UCSD-AML1 (cell line): ENCODE measurements around the gene CCNJL.

Source experiments
- DNase-seq: peaks from one replicate; lab custom pipeline; 2025; ENCODE audit not compliant: unreplicated experiment; lab: John Stamatoyannopoulos, UW

CCNJL gene

DNA sequence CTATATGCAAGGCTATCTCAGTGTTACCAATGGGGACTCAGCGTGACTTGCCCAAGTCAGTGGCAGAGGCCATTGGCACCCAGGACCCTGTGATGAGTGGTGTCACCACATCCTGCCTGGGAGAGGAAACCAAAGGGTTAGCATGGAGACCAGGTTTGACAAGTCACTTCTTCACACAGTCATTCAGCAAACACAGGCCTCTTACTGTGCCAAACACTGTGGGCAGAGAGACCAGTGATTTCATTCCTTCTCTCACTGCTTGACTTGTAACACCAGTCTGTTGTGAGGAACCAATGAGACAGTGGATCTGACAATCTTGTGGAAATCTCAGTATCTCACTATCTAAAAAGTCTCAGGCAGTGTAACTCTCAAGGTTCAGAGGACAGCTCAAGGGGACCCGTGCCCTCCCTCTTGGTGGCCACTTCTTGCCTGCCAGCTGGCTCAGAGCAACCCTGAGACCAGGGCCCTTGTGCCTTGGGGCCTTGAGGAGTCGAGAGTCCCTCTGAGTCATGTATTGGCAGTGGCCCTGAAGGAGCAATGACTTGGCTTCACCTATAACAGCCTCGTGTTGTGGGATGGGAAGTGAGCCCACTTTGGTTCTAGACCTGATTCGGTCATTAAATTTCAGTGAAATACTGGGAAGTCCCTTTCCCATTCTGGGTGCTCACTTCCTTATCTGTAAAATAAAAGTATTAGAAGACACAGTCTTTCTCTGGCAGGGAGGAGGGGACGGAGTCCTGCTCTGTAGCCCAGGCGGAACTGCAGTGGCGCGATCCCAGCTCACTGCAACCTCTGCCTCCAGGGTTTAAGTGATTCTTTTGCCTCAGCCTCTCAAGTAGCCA is 81.5 kb downstream of the CCNJL start:
- no peak for DNase-seq

- DNase-seq, result no peak
Observed at GRCh38 chr5:160229190-160229742, 83.1 kb downstream of the CCNJL start, which contains the start of gene FABP6. TSS of gene FABP6 (plus strand) at chr5:160229506. CDS start at chr5:160229558, 52 bp downstream.

DNA sequence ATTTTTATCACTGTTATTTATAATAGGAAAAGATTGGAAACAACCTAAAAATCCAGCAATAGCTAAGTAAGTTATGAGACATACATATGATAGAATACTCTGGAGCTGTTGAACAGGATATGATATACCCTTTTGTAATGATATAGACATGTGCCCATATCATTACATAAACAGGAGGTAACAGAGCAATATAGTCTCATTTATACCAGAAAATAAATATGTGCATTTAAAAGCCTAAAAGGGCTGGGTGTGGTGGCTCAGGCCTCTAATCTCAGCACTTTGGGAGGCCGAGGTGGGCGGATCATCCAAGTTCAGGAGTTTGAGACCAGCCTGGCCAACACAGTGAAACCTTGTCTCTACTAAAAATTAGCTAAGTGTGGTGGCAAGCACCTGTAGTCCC is 85.4 kb downstream of the CCNJL start:
- no peak for DNase-seq

GRCh38 chr5:160221082-160221481 is 91.3 kb downstream of the CCNJL start:
- DNase-seq, result no peak

GRCh38 chr5:160219356-160219755 is 93.0 kb downstream of the CCNJL start:
- DNase-seq, result no peak

DNA sequence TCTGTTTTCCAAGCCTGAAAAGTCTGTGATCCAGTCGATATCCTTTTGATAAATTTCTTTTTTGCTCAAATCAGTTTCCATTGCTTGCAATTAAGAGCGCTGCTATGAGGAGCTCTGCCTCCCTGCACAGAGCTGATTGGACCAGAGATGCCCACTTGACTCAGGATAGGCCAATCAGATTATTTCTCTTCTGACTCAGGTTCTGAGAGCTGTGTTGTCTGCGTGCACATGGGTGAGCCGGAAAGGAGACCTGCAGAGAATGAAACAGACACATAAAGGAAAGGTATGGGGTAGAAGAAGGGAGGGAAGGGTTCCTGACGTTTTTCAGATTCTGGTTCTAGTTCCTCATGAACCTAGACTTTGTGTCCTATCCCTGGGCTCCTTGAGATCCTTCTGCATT is 98.8 kb downstream of the CCNJL start:
- no peak for DNase-seq

DNA sequence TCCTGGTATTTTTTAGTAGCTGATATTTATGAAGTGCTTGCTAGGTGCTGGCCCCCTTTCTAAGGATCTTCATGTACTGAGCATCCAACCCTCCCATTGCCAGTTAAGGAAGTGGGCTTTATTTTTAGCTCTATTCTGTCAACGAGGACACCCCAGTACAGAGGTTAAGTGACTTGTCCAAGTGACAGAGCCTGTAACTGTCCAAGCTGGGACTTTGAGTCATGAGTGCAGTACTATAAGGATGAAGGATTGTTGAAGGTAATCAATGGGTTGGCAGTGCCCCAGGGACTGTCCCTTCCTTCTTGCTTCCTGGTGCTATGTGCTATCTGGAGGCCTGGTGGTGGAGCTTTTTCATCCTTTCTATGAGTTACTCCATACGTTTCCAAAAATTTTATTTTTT is 101.0 kb downstream of the CCNJL start:
- DNase-seq, result no peak

DNA sequence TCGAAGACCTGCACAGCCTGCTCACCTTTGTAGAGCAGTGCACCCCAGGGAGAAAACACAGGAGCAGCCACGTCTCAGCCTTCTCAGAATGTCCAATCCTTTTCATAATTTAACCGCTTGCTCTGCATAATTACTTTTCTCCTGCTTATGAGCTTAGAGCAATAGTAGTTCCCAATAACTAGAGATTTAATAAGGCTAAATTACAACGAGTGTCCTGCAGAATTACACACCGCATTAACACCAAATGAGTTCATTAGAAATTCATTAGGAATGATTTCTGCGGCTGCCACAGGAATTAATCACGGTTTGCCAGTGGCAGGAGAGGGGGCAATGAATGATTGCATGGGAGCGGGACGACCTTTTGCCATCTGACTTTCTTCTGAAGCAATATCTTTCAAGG is 101.8 kb downstream of the CCNJL start:
- DNase-seq, result no peak

DNA sequence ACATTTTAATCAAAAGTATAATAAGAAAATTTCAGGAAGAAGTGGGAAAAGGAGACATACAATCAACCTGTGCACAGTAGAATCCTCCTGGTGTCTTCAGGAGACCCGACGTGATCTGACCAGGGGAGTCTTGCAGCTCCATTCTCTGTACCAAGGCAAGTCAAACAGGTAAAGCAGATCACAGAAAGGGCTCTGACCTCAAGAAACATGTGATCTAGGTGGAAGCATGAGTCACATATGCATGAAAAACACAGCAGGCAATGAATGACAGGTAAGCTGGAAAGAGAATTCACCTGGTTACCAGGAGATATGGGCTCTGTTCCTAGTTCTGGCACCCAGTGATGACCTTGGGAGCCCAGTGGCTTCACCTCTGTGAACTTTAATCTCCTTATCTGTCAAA is 102.4 kb downstream of the CCNJL start:
- DNase-seq, result no peak

DNA sequence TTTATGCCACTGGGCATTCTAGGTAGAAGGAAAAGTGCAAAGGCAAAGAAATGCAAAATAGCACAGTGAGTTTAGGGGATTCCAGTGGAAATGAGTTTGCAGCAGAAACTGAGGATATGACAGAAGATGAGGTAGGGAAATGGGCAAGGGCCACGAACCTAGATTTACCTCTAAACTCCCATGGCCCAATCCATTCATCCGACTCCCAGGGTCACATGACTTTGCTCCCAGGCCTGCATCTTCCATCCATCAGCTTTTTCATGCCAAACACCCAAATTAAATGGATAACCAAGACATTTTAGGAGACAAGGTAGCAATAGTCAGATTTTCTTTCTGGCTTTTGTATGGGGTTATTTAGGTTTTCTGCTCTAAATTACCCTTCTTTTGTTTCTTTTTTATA is 105.3 kb downstream of the CCNJL start:
- no peak for DNase-seq
